Liver (tissue), 9 donors: ENCODE data around the gene CD300LD. TPM values are rescaled to one million over a fixed set of nuclear protein-coding genes. Genes with fewer than 3 reads are reported as not detected.

Source experiments
- DNase-seq: peaks from one replicate; pipeline ENCODE4 v3.0.0-alpha.2; 2017; ENCODE audit warnings: low spot score
- H3K27ac ChIP-seq, 2 donors: one replicate each; pipeline ENCODE4 v1.7.0; 2013; ENCODE audit warnings: inconsistent platforms in 2 of 2, low read length in 2 of 2, control low read depth in 1 of 2, low read depth in 1 of 2, mild to moderate bottlenecking in 1 of 2
- H3K27me3 ChIP-seq, 4 donors: one replicate each; pipeline versions ENCODE4 v1.6.1 to v1.7.0; 2013; ENCODE audit warnings: low read length in 3 of 4, inconsistent platforms in 1 of 4, mild to moderate bottlenecking in 1 of 4, moderate library complexity in 1 of 4; ENCODE audit not compliant: control insufficient read depth in 4 of 4, insufficient read depth in 4 of 4
- H3K36me3 ChIP-seq, 4 donors: one replicate each; pipeline versions ENCODE4 v1.6.1 to v1.7.0; 2013; ENCODE audit warnings: low read length in 3 of 4, mild to moderate bottlenecking in 3 of 4, low read depth in 1 of 4, moderate library complexity in 1 of 4; ENCODE audit not compliant: control insufficient read depth in 4 of 4, insufficient read depth in 3 of 4
- H3K4me1 ChIP-seq, 4 donors: one replicate each; pipeline versions ENCODE4 v1.6.1 to v1.7.0; 2013; ENCODE audit warnings: low read length in 3 of 4, mild to moderate bottlenecking in 3 of 4, moderate library complexity in 1 of 4; ENCODE audit not compliant: control insufficient read depth in 4 of 4, insufficient read depth in 4 of 4
- H3K4me3 ChIP-seq, 3 donors: one replicate each; pipeline versions ENCODE4 v1.6.1 to v1.7.0; 2013; ENCODE audit warnings: low read length in 3 of 3, control low read depth in 1 of 3, low read depth in 1 of 3, mild to moderate bottlenecking in 1 of 3
- H3K9ac ChIP-seq, 2 donors: one replicate each; pipeline ENCODE4 v1.7.0; 2013; ENCODE audit warnings: low read length in 2 of 2, mild to moderate bottlenecking in 2 of 2, moderate library complexity in 2 of 2, control low read depth in 1 of 2, low read depth in 1 of 2
- H3K9me3 ChIP-seq, 4 donors: one replicate each; pipeline versions ENCODE4 v1.6.1 to v1.7.0; 2013; ENCODE audit warnings: low read length in 3 of 4; ENCODE audit not compliant: control insufficient read depth in 4 of 4
- CTCF ChIP-seq: fragments of 150-350 bp; IDR thresholded peaks from 2 replicates; pipeline ENCODE4 v1.5.1; 2017; ENCODE audit warnings: improper control_type of control experiment, low read depth, low read length; ENCODE audit not compliant: missing input control
- EGR1 ChIP-seq, 2 donors: IDR thresholded peaks; 2 replicates each; pipeline ENCODE4 v1.6.1; 2016 to 2018; ENCODE audit warnings: antibody characterized with exemption in 2 of 2, low read depth in 2 of 2
- FOXA1 ChIP-seq: IDR thresholded peaks from 2 replicates; pipeline ENCODE4 v1.6.1; 2016; ENCODE audit warnings: antibody characterized with exemption
- FOXA2 ChIP-seq: IDR thresholded peaks from 2 replicates; pipeline ENCODE4 v1.6.1; 2016; ENCODE audit warnings: antibody characterized with exemption
- GABPA ChIP-seq, 2 donors: IDR thresholded peaks in 1 of 2; conservative IDR thresholded peaks in 1 of 2; 2 replicates each; pipeline ENCODE4 v1.6.1; 2016; ENCODE audit warnings: antibody characterized with exemption in 2 of 2, mild to moderate bottlenecking in 1 of 2, moderate library complexity in 1 of 2
- HNF4A ChIP-seq, 2 donors: conservative IDR thresholded peaks; 2 replicates each; pipeline ENCODE4 v1.6.1; 2016; ENCODE audit warnings: antibody characterized with exemption in 2 of 2, mild to moderate bottlenecking in 2 of 2
- HNF4G ChIP-seq: IDR thresholded peaks from 2 replicates; pipeline ENCODE4 v1.6.1; 2016; ENCODE audit warnings: antibody characterized with exemption
- JUND ChIP-seq, 2 donors: IDR thresholded peaks; 2 replicates each; pipeline ENCODE4 v1.6.1; 2016; ENCODE audit warnings: antibody characterized with exemption in 2 of 2
- NR2F2 ChIP-seq: IDR thresholded peaks from 2 replicates; pipeline ENCODE4 v1.6.1; 2016; ENCODE audit warnings: antibody characterized with exemption
- RAD21 ChIP-seq, 2 donors: IDR thresholded peaks; 2 replicates each; pipeline ENCODE4 v1.6.1; 2016; ENCODE audit warnings: antibody characterized with exemption in 2 of 2, mild to moderate bottlenecking in 2 of 2
- REST ChIP-seq: IDR thresholded peaks from 2 replicates; pipeline ENCODE4 v1.6.1; 2016; ENCODE audit warnings: antibody characterized with exemption, mild to moderate bottlenecking
- RXRA ChIP-seq, 2 donors: IDR thresholded peaks; 2 replicates each; pipeline ENCODE4 v1.6.1; 2017 to 2018; ENCODE audit warnings: antibody characterized with exemption in 2 of 2, mild to moderate bottlenecking in 1 of 2
- SP1 ChIP-seq: IDR thresholded peaks from 2 replicates; pipeline ENCODE4 v1.6.1; 2018; ENCODE audit warnings: antibody characterized with exemption, mild to moderate bottlenecking
- TAF1 ChIP-seq: conservative IDR thresholded peaks from 2 replicates; pipeline ENCODE4 v1.6.1; 2016; ENCODE audit warnings: antibody characterized with exemption, mild to moderate bottlenecking
- YY1 ChIP-seq: IDR thresholded peaks from 2 replicates; pipeline ENCODE4 v1.6.1; 2016; ENCODE audit warnings: antibody characterized with exemption, mild to moderate bottlenecking
- WGBS: extraction: QIAGEN DNeasy Blood & Tissue Kit; methylation state at CpG from one replicate; pipeline ENCODE4 v1.1.7; 2013; 5-methylcytosine and 5-hydroxymethylcytosine counted together
- polyA plus RNA-seq, 2 donors: library from polyadenylated mRNA; stranded (reverse) in 1 of 2; unstranded in 1 of 2; fragments of 200-250 nt in 1 of 2; fragments of >200 nt in 1 of 2; fragmentation: Nextera tagmentation in 1 of 2; extraction: Ambion mirVana in 1 of 2; gene quantifications; one replicate each; pipeline versions ENCODE4 v1.2.1 to v1.2.3, GENCODE V29; 2013 to 2015
- total RNA-seq, 2 donors: library from RNA; depleted of rRNA; stranded (reverse); fragments of >200 nt; gene quantifications; one replicate each; pipeline ENCODE4 v1.2.3, GENCODE V29; 2014
- TF ChIP-seq, protein P1 (sequence below): IDR thresholded peaks from 2 replicates; pipeline ENCODE4 v1.6.1; 2016; ENCODE audit warnings: antibody characterized with exemption
- TF ChIP-seq, protein P2 (sequence below): IDR thresholded peaks from 2 replicates; pipeline ENCODE4 v1.6.1; 2016; ENCODE audit warnings: antibody characterized with exemption
- TF ChIP-seq, protein P3 (sequence below): IDR thresholded peaks from 2 replicates; pipeline ENCODE4 v1.6.1; 2016; ENCODE audit warnings: antibody characterized with exemption
- donor health status: healthy.
- donor health status: healthy.
- donor health status: healthy.
- donor health status: healthy.
- donor health status: healthy.

The CD300LD gene
- total and polyA plus RNA-seq, 4 donors: 0.08 TPM; not detected in 3

- 66% methylated on average over 5 of the region's 5 CpGs for WGBS
- Histone ChIP-seq H3K27me3 (no peaks in the 10 kb centered on the region), H3K27ac (peak within 1 kb of the TSS in 1 of 2 donors; percentile 4)
Observed at GRCh38 chr17:74545843-74546230, 46.2 kb downstream of the CD300LD start, which contains the start of gene CD300C. Gene CD300C (minus strand): TSS chr17:74546115. CDS start chr17:74545782, 333 bp downstream.

More at GRCh38 chr17:74545843-74546230, 46.2 kb downstream of the CD300LD start, which contains the start of gene CD300C:
- Histone ChIP-seq H3K9me3 (no peaks in the 10 kb centered on the region), H3K36me3 (no peaks in the 10 kb centered on the region), H3K9ac (no peak within 1 kb of the TSS), H3K4me1 (peaks cover 0 to 4% (median 0%) of the 10 kb centered on the region in 4 donors), H3K4me3 (no peak within 1 kb of the TSS)
- DNase-seq: no peak
- TF ChIP-seq NR2F2 (no peak), SP1 (no peak), HNF4G (no peak), FOXA2 (no peak), JUND (IDR thresholded peaks at IDR 0.05) (no peak), HNF4A (conservative IDR thresholded peaks at IDR 0.05) (no peak), GABPA (IDR thresholded peaks at IDR 0.05 in 1 of 2, conservative IDR thresholded peaks at IDR 0.05 in 1 of 2) (no peak), RAD21 (IDR thresholded peaks at IDR 0.05) (no peak), TAF1 (no peak), FOXA1 (no peak), YY1 (no peak), RXRA (IDR thresholded peaks at IDR 0.05) (no peak), EGR1 (IDR thresholded peaks at IDR 0.05; ENCODE audit: low read depth in 2 of 2) (no peak), CTCF (no peak), REST (no peak)
- TF ChIP-seq, protein P1, sequence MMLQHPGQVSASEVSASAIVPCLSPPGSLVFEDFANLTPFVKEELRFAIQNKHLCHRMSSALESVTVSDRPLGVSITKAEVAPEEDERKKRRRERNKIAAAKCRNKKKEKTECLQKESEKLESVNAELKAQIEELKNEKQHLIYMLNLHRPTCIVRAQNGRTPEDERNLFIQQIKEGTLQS: no peak
- TF ChIP-seq, protein P2, sequence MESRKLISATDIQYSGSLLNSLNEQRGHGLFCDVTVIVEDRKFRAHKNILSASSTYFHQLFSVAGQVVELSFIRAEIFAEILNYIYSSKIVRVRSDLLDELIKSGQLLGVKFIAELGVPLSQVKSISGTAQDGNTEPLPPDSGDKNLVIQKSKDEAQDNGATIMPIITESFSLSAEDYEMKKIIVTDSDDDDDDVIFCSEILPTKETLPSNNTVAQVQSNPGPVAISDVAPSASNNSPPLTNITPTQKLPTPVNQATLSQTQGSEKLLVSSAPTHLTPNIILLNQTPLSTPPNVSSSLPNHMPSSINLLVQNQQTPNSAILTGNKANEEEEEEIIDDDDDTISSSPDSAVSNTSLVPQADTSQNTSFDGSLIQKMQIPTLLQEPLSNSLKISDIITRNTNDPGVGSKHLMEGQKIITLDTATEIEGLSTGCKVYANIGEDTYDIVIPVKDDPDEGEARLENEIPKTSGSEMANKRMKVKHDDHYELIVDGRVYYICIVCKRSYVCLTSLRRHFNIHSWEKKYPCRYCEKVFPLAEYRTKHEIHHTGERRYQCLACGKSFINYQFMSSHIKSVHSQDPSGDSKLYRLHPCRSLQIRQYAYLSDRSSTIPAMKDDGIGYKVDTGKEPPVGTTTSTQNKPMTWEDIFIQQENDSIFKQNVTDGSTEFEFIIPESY: no peak
- TF ChIP-seq, protein P3, sequence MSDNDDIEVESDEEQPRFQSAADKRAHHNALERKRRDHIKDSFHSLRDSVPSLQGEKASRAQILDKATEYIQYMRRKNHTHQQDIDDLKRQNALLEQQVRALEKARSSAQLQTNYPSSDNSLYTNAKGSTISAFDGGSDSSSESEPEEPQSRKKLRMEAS: no peak
